ENCODE measurements around the gene CLP1. TPM values are rescaled to one million over a fixed set of nuclear protein-coding genes. Genes with fewer than 3 reads are reported as not detected.

Gene CLP1
- 13.5 TPM for polyA plus RNA-seq (2013, experiment 1 of 2; ENCODE audit: insufficient read length)
- polyA plus RNA-seq (2013, experiment 2 of 2; ENCODE audit: insufficient read length) = 13.2 TPM

GRCh38 chr11:57657194-57658022 lies at the start of gene CLP1:
Gene CLP1 (plus strand): TSS chr11:57657762. CDS start chr11:57659477, 1,715 bp downstream.
- DNase-seq = peak; percentile 98

DNA sequence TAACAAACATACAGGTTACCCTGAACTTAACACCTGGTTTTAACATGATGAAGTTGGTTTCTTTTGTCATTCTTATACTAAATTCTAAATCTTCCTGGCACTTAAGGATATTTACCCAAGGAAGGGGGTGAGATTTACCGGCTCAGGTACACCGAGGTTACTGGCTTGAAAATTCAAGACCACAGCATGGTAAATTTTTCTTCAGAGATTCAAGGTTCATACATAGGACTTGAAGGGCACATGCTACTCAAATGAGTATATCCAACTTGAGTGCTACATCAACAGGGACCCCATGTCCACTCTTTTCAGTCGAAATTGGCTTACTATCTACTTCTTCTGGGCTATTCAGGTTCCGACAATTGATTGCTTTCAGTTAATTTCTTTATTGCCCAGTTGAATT lies 47.4 kb upstream of the CLP1 start:
- DNase-seq = no peak

- DNase-seq = no peak
Measured at GRCh38 chr11:57614234-57614772, 43.3 kb upstream of the CLP1 start.

DNA sequence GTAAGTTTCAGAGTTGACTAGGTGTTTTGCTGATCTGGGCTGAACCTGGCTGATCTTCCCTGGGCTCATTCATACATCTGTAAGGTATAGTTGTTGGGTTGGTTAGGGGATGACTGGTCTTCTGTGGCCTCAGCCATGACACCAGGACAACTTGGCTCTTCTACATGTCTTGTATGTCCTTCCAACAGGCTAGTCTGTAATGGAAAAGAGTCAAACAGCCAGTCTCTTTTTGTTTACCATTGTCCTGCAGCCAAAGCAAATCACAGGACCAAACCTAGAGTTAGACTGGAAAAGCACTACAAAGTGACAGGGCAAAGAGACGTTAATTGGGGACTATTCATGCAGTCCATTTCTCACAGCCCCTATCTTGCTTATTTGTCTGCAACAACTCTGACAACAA lies 42.3 kb upstream of the CLP1 start:
- no peak for DNase-seq

- no peak for DNase-seq
Measured at GRCh38 chr11:57616595-57616994, 41.0 kb upstream of the CLP1 start.

DNA sequence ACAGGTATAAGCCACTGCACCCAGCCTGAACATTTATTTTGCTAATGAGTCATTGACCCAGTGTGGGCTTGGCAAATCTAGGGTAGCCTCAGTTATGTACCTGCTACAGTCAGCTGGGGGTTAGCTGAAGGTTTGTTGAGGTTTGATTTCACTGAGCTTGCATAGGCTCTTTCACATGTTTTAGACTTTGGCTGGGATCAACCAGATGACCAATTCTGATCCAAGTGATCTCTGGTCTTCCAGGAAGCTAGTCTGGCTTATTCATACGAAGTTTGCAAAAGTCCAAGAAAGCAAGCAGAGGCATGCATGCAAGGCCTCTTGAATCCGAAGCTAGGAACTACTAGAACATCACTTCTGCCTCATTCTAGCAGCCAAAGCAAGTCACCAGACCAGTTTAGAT lies 39.1 kb upstream of the CLP1 start:
- DNase-seq = no peak

- no peak for DNase-seq
Measured at GRCh38 chr11:57619331-57619730, 38.2 kb upstream of the CLP1 start.

GRCh38 chr11:57620467-57620866 lies 37.1 kb upstream of the CLP1 start:
- DNase-seq = no peak

DNA sequence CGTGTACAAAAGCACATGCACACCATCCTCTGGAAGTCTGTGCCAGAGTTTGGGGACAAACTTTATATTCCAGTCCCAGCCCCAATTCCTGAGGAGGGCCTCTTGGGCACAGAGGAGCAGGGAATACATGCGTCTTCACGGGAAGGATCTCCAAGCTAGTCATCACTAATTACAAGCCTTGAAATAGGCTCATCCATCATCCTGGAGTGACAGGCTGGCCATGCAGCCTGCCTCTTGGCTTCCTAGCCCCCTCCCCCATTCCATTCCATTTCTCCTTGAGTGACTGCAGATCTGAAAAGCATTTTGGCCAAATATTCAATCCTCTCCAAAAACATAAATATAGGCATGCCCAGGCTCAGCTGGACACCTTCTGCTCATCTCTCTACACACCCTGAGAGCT lies 35.3 kb upstream of the CLP1 start:
- DNase-seq = no peak

- no peak for DNase-seq
Measured at GRCh38 chr11:57624864-57625263, 32.7 kb upstream of the CLP1 start.

DNA sequence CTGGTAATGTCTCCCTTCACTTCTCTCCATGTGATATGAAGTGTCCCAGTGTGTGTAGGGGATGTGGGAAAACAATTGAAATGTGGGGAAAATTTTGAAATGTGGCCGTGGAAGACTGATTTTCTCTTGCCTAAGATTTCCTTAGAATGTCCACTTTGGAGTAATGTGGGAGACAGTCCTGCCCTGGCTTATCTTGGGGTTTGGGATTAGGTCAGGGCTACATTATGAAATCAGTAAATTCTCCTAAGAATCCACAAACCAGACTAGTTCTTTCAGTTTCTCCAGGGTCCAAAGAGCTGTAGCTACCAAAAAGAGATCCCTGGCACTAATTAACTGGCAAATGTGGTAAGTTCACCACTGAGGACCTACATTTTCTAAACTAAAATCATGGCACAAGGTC lies 30.7 kb upstream of the CLP1 start:
- DNase-seq = no peak

GRCh38 chr11:57630171-57630570 lies 27.4 kb upstream of the CLP1 start:
- DNase-seq = no peak

DNA sequence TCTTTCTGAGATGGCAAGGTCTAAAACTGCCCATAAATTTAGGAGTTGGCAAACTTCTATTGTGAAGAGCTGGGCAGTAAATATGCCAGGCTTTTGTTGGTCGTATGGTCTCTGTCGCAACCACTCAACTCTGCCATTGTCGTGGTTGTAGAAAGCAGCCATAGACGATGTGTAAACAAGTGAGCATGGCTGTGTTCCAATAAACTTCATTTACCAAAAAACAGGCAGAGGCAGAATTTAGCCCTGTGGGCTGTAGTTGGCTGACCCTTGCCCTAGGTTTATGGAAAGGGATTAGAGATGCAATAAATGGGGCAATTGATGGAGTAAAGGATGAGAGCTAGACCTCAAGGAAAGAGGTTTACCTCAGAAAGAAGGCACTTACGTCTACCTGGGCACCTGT lies 25.4 kb upstream of the CLP1 start:
- no peak for DNase-seq

DNA sequence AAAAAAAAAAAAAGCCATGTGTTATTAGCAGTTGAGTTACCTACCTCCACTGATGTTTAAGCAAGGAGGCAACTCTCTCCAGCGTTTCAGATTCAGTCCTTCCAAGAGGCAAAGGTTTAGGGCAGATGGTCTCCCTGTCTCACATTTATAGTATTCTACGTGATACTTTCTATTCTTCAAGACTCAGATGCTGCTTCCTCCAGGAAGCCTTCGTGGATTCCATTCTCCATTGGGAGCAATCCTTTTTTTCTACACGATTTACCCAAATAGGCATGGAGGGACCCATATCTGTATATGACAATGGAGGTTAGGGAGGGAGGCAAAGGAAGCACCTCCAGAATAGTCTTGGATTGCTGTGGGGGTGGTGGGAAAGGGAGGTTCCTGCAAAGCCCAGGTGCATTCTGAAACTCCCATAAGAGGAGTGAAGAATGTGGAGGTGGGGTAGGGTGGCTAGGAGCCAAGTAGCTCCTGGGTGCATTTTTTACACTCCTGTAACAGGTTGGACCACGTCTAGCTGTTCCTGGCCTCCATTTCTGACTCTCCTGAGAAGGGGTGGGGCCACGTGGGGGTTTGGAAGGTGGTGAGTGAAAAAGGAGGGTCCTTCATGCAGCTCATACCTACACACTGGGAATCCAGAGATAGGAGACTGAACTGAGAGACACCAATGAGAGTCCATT lies 24.0 kb upstream of the CLP1 start:
- no peak for DNase-seq

- no peak for DNase-seq
Measured at GRCh38 chr11:57634311-57634710, 23.3 kb upstream of the CLP1 start.

GRCh38 chr11:57635246-57635645 lies 22.3 kb upstream of the CLP1 start:
- DNase-seq = no peak

DNA sequence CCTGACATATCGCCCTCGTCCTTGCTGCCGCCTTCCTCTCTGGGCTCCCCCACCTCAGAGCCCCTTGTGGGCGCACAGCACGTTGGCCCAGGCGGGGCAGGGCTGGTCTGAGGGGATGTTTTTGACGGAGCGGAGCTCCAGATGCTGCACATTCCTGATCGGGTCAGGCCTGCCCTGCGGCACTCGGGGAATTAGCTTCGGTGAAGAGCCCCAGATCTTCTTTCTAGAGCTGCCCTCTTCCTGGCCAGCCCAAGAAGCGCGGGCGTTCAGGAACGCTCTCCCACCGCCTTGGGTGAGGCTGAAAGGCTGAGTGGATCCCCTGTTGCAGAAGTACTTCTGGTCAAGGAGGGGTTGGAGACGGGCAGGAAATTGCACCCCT lies 19.9 kb upstream of the CLP1 start:
- peak; percentile 48 for DNase-seq

GRCh38 chr11:57638005-57638781 lies 19.4 kb upstream of the CLP1 start:
- peak; percentile 90 for DNase-seq

DNA sequence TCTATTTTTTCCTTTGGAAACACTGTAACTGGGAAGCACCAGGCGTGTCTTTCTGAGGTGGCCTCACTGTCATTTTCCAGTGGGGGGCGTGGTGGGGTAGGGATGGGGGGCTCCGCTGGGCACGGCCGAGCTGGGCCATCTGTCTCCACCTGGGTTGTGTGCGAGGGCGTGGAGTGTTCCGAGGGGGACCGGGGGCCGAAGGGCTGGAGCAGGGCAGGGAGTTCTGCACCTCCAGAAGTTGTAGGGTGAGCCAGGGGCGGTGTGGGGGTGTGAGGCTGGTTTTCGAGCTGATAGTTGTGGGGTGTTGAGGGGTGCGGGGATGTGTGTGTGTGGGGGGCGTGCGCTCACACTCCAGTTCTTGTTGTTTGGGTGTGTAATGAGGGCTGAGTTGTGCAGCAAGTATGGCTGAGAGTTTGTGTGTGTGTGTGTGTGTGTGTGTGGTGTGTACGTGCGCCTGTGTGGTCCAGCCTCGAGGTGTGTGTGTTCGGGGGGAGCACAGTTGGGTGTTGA lies 18.7 kb upstream of the CLP1 start:
- no peak for DNase-seq

DNA sequence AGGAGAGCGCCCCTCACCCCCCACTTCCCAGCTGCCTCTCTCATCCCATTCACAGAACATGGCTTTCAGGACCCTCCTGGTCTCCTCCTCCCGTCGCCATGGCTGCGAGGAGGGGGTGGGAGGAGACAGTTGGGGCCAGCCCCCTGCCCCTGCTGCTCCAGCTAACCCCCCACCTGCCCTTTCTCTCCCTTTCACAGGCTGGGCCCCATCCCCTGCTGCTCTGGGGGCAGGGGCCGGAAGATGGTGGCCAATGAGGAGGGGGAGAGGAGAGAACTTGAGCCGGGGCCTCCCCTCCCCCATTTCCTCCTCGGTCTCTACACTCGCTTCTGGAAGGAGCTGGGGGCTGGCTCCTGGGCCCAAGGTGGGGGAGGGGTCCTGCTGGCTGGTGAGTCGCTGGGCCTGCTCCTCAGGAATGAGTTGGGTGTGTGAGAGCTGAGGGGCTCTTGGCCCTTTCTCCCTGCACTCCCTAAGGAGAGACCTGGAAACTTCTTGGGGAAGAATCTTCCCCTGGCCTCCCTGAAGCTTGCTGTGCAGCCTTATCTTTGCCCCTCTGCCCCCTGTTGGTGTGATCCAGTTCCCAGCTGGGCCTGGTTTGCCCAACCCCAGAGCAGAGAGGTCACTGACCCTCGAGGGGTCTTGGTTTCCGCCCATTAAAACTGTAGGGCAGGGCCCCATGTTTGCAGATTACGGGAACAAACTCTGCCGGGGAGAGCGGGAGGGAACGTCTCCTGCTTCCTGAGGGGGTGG lies 18.1 kb upstream of the CLP1 start:
- DNase-seq = peak; percentile 92

- no peak for DNase-seq
Measured at GRCh38 chr11:57640068-57640800, 17.3 kb upstream of the CLP1 start.
